WTC11 (cell line): ENCODE data around the gene TMEM108. TPM values are rescaled to one million over a fixed set of nuclear protein-coding genes. Genes with fewer than 3 reads are reported as not detected.

Experiments used
- ATAC-seq: fragments of 200-7000 bp; cut with Tn5 transposase; 2 replicates; pipeline ENCODE4 v1.10.0; 2021; ENCODE audit warnings: mild to moderate bottlenecking, moderate library complexity
- CTCF ChIA-PET: fragments of 300-600 bp; sonication (Branson Sonifier 250); formaldehyde crosslinking; loops from one replicate; lab custom pipeline; 2021; ENCODE audit warnings: antibody characterized with exemption; lab: Charles Lee
- POLR2A ChIA-PET: fragments of 350-600 bp; sonication (Branson Sonifier 250); formaldehyde crosslinking; loops from one replicate; lab custom pipeline; 2021; ENCODE audit warnings: antibody characterized with exemption; lab: Charles Lee
- DNase-seq: peaks from one replicate; pipeline ENCODE4 v3.0.0; 2021; ENCODE audit warnings: low spot score
- H3K27ac Mint-ChIP-seq: 2 replicates; pipeline ENCODE4 v1.8.0; 2021; ENCODE audit warnings: mixed read lengths
- H3K27me3 Mint-ChIP-seq: 2 replicates; pipeline ENCODE4 v1.8.0; 2021; ENCODE audit warnings: low read depth, mild to moderate bottlenecking, moderate library complexity, mixed read lengths
- H3K36me3 Mint-ChIP-seq: 2 replicates; pipeline ENCODE4 v1.8.0; 2021; ENCODE audit warnings: mixed read lengths
- H3K4me1 Mint-ChIP-seq: 2 replicates; pipeline ENCODE4 v1.8.0; 2022; ENCODE audit warnings: mixed read lengths
- H3K4me3 Mint-ChIP-seq: 2 replicates; pipeline ENCODE4 v1.8.0; 2021; ENCODE audit warnings: mild to moderate bottlenecking, moderate library complexity, mixed read lengths
- H3K9me3 Mint-ChIP-seq: 2 replicates; pipeline ENCODE4 v1.8.0; 2021; ENCODE audit warnings: mixed read lengths
- ATF3 ChIP-seq: sonication (generic); formaldehyde crosslinking; conservative IDR thresholded peaks from 2 replicates; pipeline ENCODE4 v1.8.1; 2022; ENCODE audit warnings: mild to moderate bottlenecking, missing genetic modification reagents
- CBFB ChIP-seq: sonication (generic); formaldehyde crosslinking; IDR thresholded peaks from 2 replicates; pipeline ENCODE4 v1.8.1; 2022; ENCODE audit warnings: mild to moderate bottlenecking, low read depth, missing genetic modification reagents
- IRF1 ChIP-seq: sonication (generic); formaldehyde crosslinking; IDR thresholded peaks from 2 replicates; pipeline ENCODE4 v1.8.0; 2023; ENCODE audit warnings: missing genetic modification reagents
- KAT7 ChIP-seq: sonication (generic); formaldehyde crosslinking; IDR thresholded peaks from 2 replicates; pipeline ENCODE4 v1.8.1; 2023; ENCODE audit warnings: missing genetic modification reagents, mild to moderate bottlenecking, borderline replicate concordance
- MXD4 ChIP-seq: fragments of 250-450 bp; sonication (Bioruptor Pico); IDR thresholded peaks from 2 replicates; pipeline ENCODE4 v1.8.0; 2021; ENCODE audit warnings: mild to moderate bottlenecking, moderate library complexity, borderline replicate concordance
- MYBL2 ChIP-seq: sonication (generic); formaldehyde crosslinking; IDR thresholded peaks from 2 replicates; pipeline ENCODE4 v1.8.1; 2023; ENCODE audit warnings: mild to moderate bottlenecking, moderate library complexity, missing genetic modification reagents
- SMAD3 ChIP-seq: sonication (generic); formaldehyde crosslinking; IDR thresholded peaks from 2 replicates; pipeline ENCODE4 v1.8.0; 2022; ENCODE audit warnings: missing genetic modification reagents, mild to moderate bottlenecking, borderline replicate concordance
- SOX15 ChIP-seq: fragments of 250-450 bp; sonication (Bioruptor Pico); IDR thresholded peaks from 2 replicates; pipeline ENCODE4 v1.9.0; 2021; ENCODE audit warnings: mild to moderate bottlenecking
- STAT6 ChIP-seq: sonication (generic); formaldehyde crosslinking; conservative IDR thresholded peaks from 2 replicates; pipeline ENCODE4 v1.8.1; 2023; ENCODE audit warnings: mild to moderate bottlenecking, low read depth, missing genetic modification reagents, moderate library complexity
- TEAD1 ChIP-seq: sonication (generic); formaldehyde crosslinking; IDR thresholded peaks from 2 replicates; pipeline ENCODE4 v1.8.0; 2022; ENCODE audit warnings: mild to moderate bottlenecking, missing genetic modification reagents
- ZNF138 ChIP-seq: sonication (generic); formaldehyde crosslinking; conservative IDR thresholded peaks from 2 replicates; pipeline ENCODE4 v1.8.1; 2022; ENCODE audit warnings: mild to moderate bottlenecking, moderate library complexity, missing genetic modification reagents
- ZNF263 ChIP-seq: sonication (generic); formaldehyde crosslinking; IDR thresholded peaks from 2 replicates; pipeline ENCODE4 v1.8.1; 2022; ENCODE audit warnings: low read depth, mild to moderate bottlenecking, moderate library complexity, missing genetic modification reagents
- ZNF281 ChIP-seq: sonication (generic); formaldehyde crosslinking; IDR thresholded peaks from 2 replicates; pipeline ENCODE4 v1.8.0; 2023; ENCODE audit warnings: mild to moderate bottlenecking, missing genetic modification reagents
- ZNF317 ChIP-seq: sonication (generic); formaldehyde crosslinking; IDR thresholded peaks from 2 replicates; pipeline ENCODE4 v1.8.1; 2023; ENCODE audit warnings: low read depth, mild to moderate bottlenecking, moderate library complexity, missing genetic modification reagents, borderline replicate concordance
- ZNF416 ChIP-seq: fragments of 250-450 bp; sonication (Bioruptor Pico); IDR thresholded peaks from 2 replicates; pipeline ENCODE4 v1.9.0; 2021; ENCODE audit warnings: mild to moderate bottlenecking, inconsistent platforms
- ZNF423 ChIP-seq: fragments of 250-450 bp; sonication (Bioruptor Pico); IDR thresholded peaks from 2 replicates; pipeline ENCODE4 v2.1.2; 2022; ENCODE audit warnings: mild to moderate bottlenecking, moderate library complexity
- ZNF512 ChIP-seq: sonication (generic); formaldehyde crosslinking; IDR thresholded peaks from 2 replicates; pipeline ENCODE4 v1.8.1; 2022; ENCODE audit warnings: missing genetic modification reagents, borderline replicate concordance
- total RNA-seq: library from RNA; stranded (reverse); gene quantifications from 3 replicates; pipeline ENCODE4 v1.2.3, GENCODE V29; 2021
- TF ChIP-seq, protein P1 (sequence below): sonication (generic); formaldehyde crosslinking; IDR thresholded peaks from 2 replicates; pipeline ENCODE4 v1.8.1; 2023; ENCODE audit warnings: mild to moderate bottlenecking, missing genetic modification reagents
- TF ChIP-seq, protein P2 (sequence below): fragments of 250-450 bp; sonication (Bioruptor Pico); IDR thresholded peaks from 2 replicates; pipeline ENCODE4 v1.9.0; 2021; ENCODE audit warnings: moderate library complexity, mild to moderate bottlenecking, inconsistent platforms, borderline replicate concordance
- TF ChIP-seq, protein P3 (sequence below): sonication (generic); formaldehyde crosslinking; IDR thresholded peaks from 2 replicates; pipeline ENCODE4 v1.8.1; 2023; ENCODE audit warnings: mild to moderate bottlenecking, missing genetic modification reagents, moderate library complexity

TMEM108 gene
- total RNA-seq, 1 experiment from 2014 or later: 14.7 TPM

- TF ChIP-seq STAT6: no peak
- TF ChIP-seq, protein P1, sequence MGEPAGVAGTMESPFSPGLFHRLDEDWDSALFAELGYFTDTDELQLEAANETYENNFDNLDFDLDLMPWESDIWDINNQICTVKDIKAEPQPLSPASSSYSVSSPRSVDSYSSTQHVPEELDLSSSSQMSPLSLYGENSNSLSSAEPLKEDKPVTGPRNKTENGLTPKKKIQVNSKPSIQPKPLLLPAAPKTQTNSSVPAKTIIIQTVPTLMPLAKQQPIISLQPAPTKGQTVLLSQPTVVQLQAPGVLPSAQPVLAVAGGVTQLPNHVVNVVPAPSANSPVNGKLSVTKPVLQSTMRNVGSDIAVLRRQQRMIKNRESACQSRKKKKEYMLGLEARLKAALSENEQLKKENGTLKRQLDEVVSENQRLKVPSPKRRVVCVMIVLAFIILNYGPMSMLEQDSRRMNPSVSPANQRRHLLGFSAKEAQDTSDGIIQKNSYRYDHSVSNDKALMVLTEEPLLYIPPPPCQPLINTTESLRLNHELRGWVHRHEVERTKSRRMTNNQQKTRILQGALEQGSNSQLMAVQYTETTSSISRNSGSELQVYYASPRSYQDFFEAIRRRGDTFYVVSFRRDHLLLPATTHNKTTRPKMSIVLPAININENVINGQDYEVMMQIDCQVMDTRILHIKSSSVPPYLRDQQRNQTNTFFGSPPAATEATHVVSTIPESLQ: no peak
- no peak for TF ChIP-seq ZNF512 (CRISPR knock-in tag)
- TF ChIP-seq ZNF138 (CRISPR knock-in tag): no peak
- no peak for TF ChIP-seq ZNF263 (CRISPR knock-in tag)
- TF ChIP-seq ZNF416: no peak
- no peak for TF ChIP-seq ATF3 (CRISPR knock-in tag)
- TF ChIP-seq MYBL2 (CRISPR knock-in tag): no peak
- no peak for TF ChIP-seq SOX15 (CRISPR knock-in tag)
- no peak for TF ChIP-seq CBFB (CRISPR knock-in tag)
- TF ChIP-seq ZNF281 (CRISPR knock-in tag): no peak
- TF ChIP-seq TEAD1 (CRISPR knock-in tag): no peak
- no peak for TF ChIP-seq MXD4 (CRISPR knock-in tag)
- TF ChIP-seq KAT7: no peak
- no peak for TF ChIP-seq SMAD3 (CRISPR knock-in tag)
- ChIA-PET CTCF (interaction anchor here (0.6 to 4.1 kb wide), 46 partner anchors 8 to 396 kb away, joined by 3 to 46 read pairs (median 4); no protein-coding TSS in a partner anchor), POLR2A (interaction anchor here (0.5 kb wide), 1 partner anchor 1290 kb away, joined by 3 read pairs; no protein-coding TSS in a partner anchor)
- no peak for ATAC-seq
- DNase-seq: no peak
- H3K4me1 Mint-ChIP-seq: peaks cover 25% of the 10 kb centered on the region
- H3K27me3 Mint-ChIP-seq: peaks cover 32% of the 10 kb centered on the region
- no peak overlapping the region for H3K4me3 Mint-ChIP-seq
- H3K36me3 Mint-ChIP-seq: peaks cover 8% of the 10 kb centered on the region
- H3K27ac Mint-ChIP-seq: no peak overlapping the region
- H3K9me3 Mint-ChIP-seq: no peaks in the 10 kb centered on the region
Observed at GRCh38 chr3:133041524-133041829, 3.3 kb downstream of the TMEM108 start.

- no peak overlapping the region for H3K4me3 Mint-ChIP-seq
- no peak overlapping the region for H3K27ac Mint-ChIP-seq
- peaks cover 19% of the 10 kb centered on the region for H3K27me3 Mint-ChIP-seq
- peaks cover 11% of the 10 kb centered on the region for H3K36me3 Mint-ChIP-seq
- CTCF ChIA-PET: interaction anchor here (0.8 to 4.1 kb wide), 7 partner anchors 35 to 340 kb away, joined by 3 to 46 read pairs (median 3); no protein-coding TSS in a partner anchor
- H3K4me1 Mint-ChIP-seq: peaks cover 21% of the 10 kb centered on the region
- ATAC-seq (no peak), DNase-seq (no peak)
- POLR2A ChIA-PET: no interaction called here
- TF ChIP-seq, protein P2, sequence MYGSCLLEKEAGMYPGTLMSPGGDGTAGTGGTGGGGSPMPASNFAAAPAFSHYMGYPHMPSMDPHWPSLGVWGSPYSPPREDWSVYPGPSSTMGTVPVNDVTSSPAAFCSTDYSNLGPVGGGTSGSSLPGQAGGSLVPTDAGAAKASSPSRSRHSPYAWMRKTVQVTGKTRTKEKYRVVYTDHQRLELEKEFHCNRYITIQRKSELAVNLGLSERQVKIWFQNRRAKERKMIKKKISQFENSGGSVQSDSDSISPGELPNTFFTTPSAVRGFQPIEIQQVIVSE (CRISPR knock-in tag): no peak
- no peak for TF ChIP-seq IRF1 (CRISPR knock-in tag)
- no peak for TF ChIP-seq ZNF423 (CRISPR knock-in tag)
- TF ChIP-seq ZNF416: no peak
- TF ChIP-seq, protein P3, sequence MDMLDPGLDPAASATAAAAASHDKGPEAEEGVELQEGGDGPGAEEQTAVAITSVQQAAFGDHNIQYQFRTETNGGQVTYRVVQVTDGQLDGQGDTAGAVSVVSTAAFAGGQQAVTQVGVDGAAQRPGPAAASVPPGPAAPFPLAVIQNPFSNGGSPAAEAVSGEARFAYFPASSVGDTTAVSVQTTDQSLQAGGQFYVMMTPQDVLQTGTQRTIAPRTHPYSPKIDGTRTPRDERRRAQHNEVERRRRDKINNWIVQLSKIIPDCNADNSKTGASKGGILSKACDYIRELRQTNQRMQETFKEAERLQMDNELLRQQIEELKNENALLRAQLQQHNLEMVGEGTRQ (CRISPR knock-in tag): no peak
- TF ChIP-seq KAT7: no peak
- TF ChIP-seq ZNF317: no peak
- H3K9me3 Mint-ChIP-seq: no peaks in the 10 kb centered on the region
Observed at GRCh38 chr3:133042778-133043177, 4.6 kb downstream of the TMEM108 start.
